Measurements from ENCODE around the gene BRCA2.

BRCA2 gene

GRCh38 chr13:32429433-32429909 is 114.2 kb downstream of the BRCA2 start:
- DNase-seq, result no peak

GRCh38 chr13:32430018-32430747 is 114.9 kb downstream of the BRCA2 start:
- no peak for DNase-seq

GRCh38 chr13:32431361-32431760 is 116.1 kb downstream of the BRCA2 start:
- no peak for DNase-seq

GRCh38 chr13:32432856-32433255 is 117.5 kb downstream of the BRCA2 start:
- no peak for DNase-seq

- no peak for DNase-seq
Observed at GRCh38 chr13:32438871-32439270, 123.6 kb downstream of the BRCA2 start.

GRCh38 chr13:32443111-32443510 is 127.8 kb downstream of the BRCA2 start:
- no peak for DNase-seq

GRCh38 chr13:32445461-32445860 is 130.2 kb downstream of the BRCA2 start:
- no peak for DNase-seq

- DNase-seq, result no peak
Observed at GRCh38 chr13:32446220-32446619, 130.9 kb downstream of the BRCA2 start.

GRCh38 chr13:32446773-32447465 is 131.6 kb downstream of the BRCA2 start:
- no peak for DNase-seq

GRCh38 chr13:32447894-32448623 is 132.8 kb downstream of the BRCA2 start:
- no peak for DNase-seq

GRCh38 chr13:32448972-32449371 is 133.7 kb downstream of the BRCA2 start:
- DNase-seq, result no peak
